ENCODE data around the gene ECEL1.
"Not testable (repeated sequence)": the region's sequence is repeated elsewhere in the genome, so short reads cannot be mapped to it uniquely, and the experiment has no call there.

ECEL1 gene

GRCh38 chr2:232449964-232450363, 37.7 kb downstream of the ECEL1 start:
- TF ChIP-seq POLR2A (IDR thresholded peaks at IDR 0.05; ENCODE audit: low read depth, low read length) (no peak), TAF1 (IDR thresholded peaks at IDR 0.05; ENCODE audit: borderline replicate concordance, low read depth, low read length) (no peak), POLR2AphosphoS5 (IDR thresholded peaks at IDR 0.05; ENCODE audit: low read depth, low read length) (no peak)
- FAIRE-seq (no peak), DNase-seq (ENCODE audit: insufficient read length) (no peak)

GRCh38 chr2:232448304-232448690, 39.3 kb downstream of the ECEL1 start:
- no peak for TF ChIP-seq TAF1 (IDR thresholded peaks at IDR 0.05; ENCODE audit: borderline replicate concordance, low read depth, low read length)
- no peak for TF ChIP-seq POLR2A (IDR thresholded peaks at IDR 0.05; ENCODE audit: low read depth, low read length)
- TF ChIP-seq POLR2AphosphoS5 (IDR thresholded peaks at IDR 0.05; ENCODE audit: low read depth, low read length) = no peak
- no peak for DNase-seq (ENCODE audit: insufficient read length)

GRCh38 chr2:232447638-232448303, 39.9 kb downstream of the ECEL1 start:
- DNase-seq (ENCODE audit: insufficient read length) (no peak), FAIRE-seq (no peak)
- no peak for TF ChIP-seq TAF1 (IDR thresholded peaks at IDR 0.05; ENCODE audit: borderline replicate concordance, low read depth, low read length)
- no peak for TF ChIP-seq POLR2A (IDR thresholded peaks at IDR 0.05; ENCODE audit: low read depth, low read length)
- TF ChIP-seq POLR2AphosphoS5 (IDR thresholded peaks at IDR 0.05; ENCODE audit: low read depth, low read length) = no peak

More at GRCh38 chr2:232448304-232448690, 39.3 kb downstream of the ECEL1 start:
- no peak for FAIRE-seq

GRCh38 chr2:232447091-232447620, 40.5 kb downstream of the ECEL1 start:
- TF ChIP-seq TAF1 (IDR thresholded peaks at IDR 0.05; ENCODE audit: borderline replicate concordance, low read depth, low read length) (no peak), POLR2AphosphoS5 (IDR thresholded peaks at IDR 0.05; ENCODE audit: low read depth, low read length) (no peak), POLR2A (IDR thresholded peaks at IDR 0.05; ENCODE audit: low read depth, low read length) (no peak)
- DNase-seq (ENCODE audit: insufficient read length) (no peak), FAIRE-seq (no peak)

- DNase-seq (ENCODE audit: insufficient read length) = not testable (repeated sequence)
- peak; percentile 83 for FAIRE-seq
Observed at GRCh38 chr2:232446266-232446777, 41.3 kb downstream of the ECEL1 start.

GRCh38 chr2:232445149-232445885, 42.3 kb downstream of the ECEL1 start:
- DNase-seq (ENCODE audit: insufficient read length); FAIRE-seq: not testable (repeated sequence)

GRCh38 chr2:232444409-232445148, 43.1 kb downstream of the ECEL1 start:
- peak; percentile 24 for FAIRE-seq
- TF ChIP-seq POLR2AphosphoS5 (IDR thresholded peaks at IDR 0.05; ENCODE audit: low read depth, low read length) = no peak
- no peak for TF ChIP-seq POLR2A (IDR thresholded peaks at IDR 0.05; ENCODE audit: low read depth, low read length)
- TF ChIP-seq TAF1 (IDR thresholded peaks at IDR 0.05; ENCODE audit: borderline replicate concordance, low read depth, low read length) = no peak
- DNase-seq (ENCODE audit: insufficient read length) = peak; percentile 68

- not testable (repeated sequence) for DNase-seq (ENCODE audit: insufficient read length); FAIRE-seq
Observed at GRCh38 chr2:232443669-232444408, 43.8 kb downstream of the ECEL1 start.

- FAIRE-seq = not testable (repeated sequence)
Observed at GRCh38 chr2:232443047-232443446, 44.6 kb downstream of the ECEL1 start.

GRCh38 chr2:232442431-232442830, 45.2 kb downstream of the ECEL1 start:
- FAIRE-seq = not testable (repeated sequence)

More at GRCh38 chr2:232443047-232443446, 44.6 kb downstream of the ECEL1 start:
- not testable (repeated sequence) for DNase-seq (ENCODE audit: insufficient read length)

GRCh38 chr2:232441922-232442321, 45.7 kb downstream of the ECEL1 start:
- DNase-seq (ENCODE audit: insufficient read length); FAIRE-seq: not testable (repeated sequence)

More at GRCh38 chr2:232442431-232442830, 45.2 kb downstream of the ECEL1 start:
- DNase-seq (ENCODE audit: insufficient read length) = not testable (repeated sequence)

GRCh38 chr2:232441147-232441651, 46.4 kb downstream of the ECEL1 start:
- DNase-seq (ENCODE audit: insufficient read length) (no peak), FAIRE-seq (no peak)
- no peak for TF ChIP-seq TAF1 (IDR thresholded peaks at IDR 0.05; ENCODE audit: borderline replicate concordance, low read depth, low read length)
- TF ChIP-seq POLR2AphosphoS5 (IDR thresholded peaks at IDR 0.05; ENCODE audit: low read depth, low read length) = no peak
- TF ChIP-seq POLR2A (IDR thresholded peaks at IDR 0.05; ENCODE audit: low read depth, low read length) = no peak

GRCh38 chr2:232440220-232441018, 47.2 kb downstream of the ECEL1 start:
- DNase-seq (ENCODE audit: insufficient read length) = peak; percentile 88
- FAIRE-seq = peak; percentile 88
